GM21367 (cell line): ENCODE results near the gene SNCAIP.
A peak's percentile ranks its signal among the peaks of the same experiment; 100 is the strongest.

Experiments used
- ATAC-seq: cut with Tn5 transposase; IDR thresholded peaks from one replicate; pipeline ENCODE4 v1.9.1; 2021; ENCODE audit not compliant: unreplicated experiment

Gene SNCAIP

GRCh38 chr5:122392224-122392623, 80.2 kb downstream of the SNCAIP start:
- ATAC-seq: no peak

GRCh38 chr5:122392824-122393223, 80.8 kb downstream of the SNCAIP start:
- ATAC-seq: no peak

GRCh38 chr5:122394284-122394930, 82.4 kb downstream of the SNCAIP start:
- ATAC-seq: no peak

- ATAC-seq: no peak
Measured at GRCh38 chr5:122398016-122398415, 86.0 kb downstream of the SNCAIP start.

GRCh38 chr5:122400341-122400740, 88.3 kb downstream of the SNCAIP start:
- no peak for ATAC-seq

GRCh38 chr5:122400938-122401337, 88.9 kb downstream of the SNCAIP start:
- no peak for ATAC-seq

- ATAC-seq: no peak
Measured at GRCh38 chr5:122401976-122402725, 90.1 kb downstream of the SNCAIP start.

- no peak for ATAC-seq
Measured at GRCh38 chr5:122402955-122403685, 91.1 kb downstream of the SNCAIP start.

GRCh38 chr5:122404018-122404417, 92.0 kb downstream of the SNCAIP start:
- no peak for ATAC-seq

GRCh38 chr5:122404653-122405362, 92.8 kb downstream of the SNCAIP start:
- ATAC-seq: no peak

GRCh38 chr5:122405751-122406150, 93.7 kb downstream of the SNCAIP start:
- ATAC-seq: no peak

GRCh38 chr5:122406181-122406580, 94.1 kb downstream of the SNCAIP start:
- no peak for ATAC-seq

GRCh38 chr5:122408592-122409224, 96.7 kb downstream of the SNCAIP start:
- ATAC-seq: no peak

GRCh38 chr5:122412966-122413365, 100.9 kb downstream of the SNCAIP start:
- ATAC-seq: no peak

- no peak for ATAC-seq
Measured at GRCh38 chr5:122413722-122414121, 101.7 kb downstream of the SNCAIP start.

- ATAC-seq: peak; percentile 96
Measured at GRCh38 chr5:122415030-122415800, 103.2 kb downstream of the SNCAIP start.

GRCh38 chr5:122415801-122416120, 103.7 kb downstream of the SNCAIP start:
- no peak for ATAC-seq

GRCh38 chr5:122419142-122419894, 107.3 kb downstream of the SNCAIP start:
- ATAC-seq: no peak

GRCh38 chr5:122420091-122420490, 108.1 kb downstream of the SNCAIP start:
- ATAC-seq: no peak
